H9 (cell line): Measurements from ENCODE around the gene PLXND1. TPM values are rescaled to one million over a fixed set of nuclear protein-coding genes. Genes with fewer than 3 reads are reported as not detected.

Experiments used
- DNase-seq: peaks from one replicate; pipeline ENCODE4 v3.0.0-alpha.2; 2017
- H2AFZ ChIP-seq: one replicate; pipeline ENCODE4 v1.6.1; 2013; ENCODE audit warnings: mild to moderate bottlenecking, low read length, control low read depth, moderate library complexity
- H2AK5ac ChIP-seq: 2 replicates; pipeline ENCODE4 v1.6.1; 2013; ENCODE audit warnings: low read length, control low read depth, mixed read lengths; ENCODE audit not compliant: insufficient read length
- H2BK120ac ChIP-seq: one replicate; pipeline ENCODE4 v1.6.1; 2013; ENCODE audit warnings: low read depth, mild to moderate bottlenecking, low read length, control low read depth, inconsistent platforms; ENCODE audit not compliant: poor library complexity, severe bottlenecking
- H2BK12ac ChIP-seq: 2 replicates; pipeline ENCODE4 v1.6.1; 2013; ENCODE audit warnings: low read length, control low read depth, mixed read lengths, low read depth; ENCODE audit not compliant: insufficient read length
- H2BK15ac ChIP-seq: 2 replicates; pipeline ENCODE4 v1.6.1; 2013; ENCODE audit warnings: low read depth, low read length, control low read depth
- H2BK20ac ChIP-seq: one replicate; pipeline ENCODE4 v1.6.1; 2013; ENCODE audit warnings: low read depth, mild to moderate bottlenecking, low read length, control low read depth, inconsistent platforms; ENCODE audit not compliant: poor library complexity, severe bottlenecking
- H2BK5ac ChIP-seq: 2 replicates; pipeline ENCODE4 v1.6.1; 2013; ENCODE audit warnings: low read length, control low read depth, mixed read lengths; ENCODE audit not compliant: insufficient read length
- H3K14ac ChIP-seq: 2 replicates; pipeline ENCODE4 v1.6.1; 2013; ENCODE audit warnings: low read length, control low read depth; ENCODE audit not compliant: insufficient read depth
- H3K18ac ChIP-seq: 2 replicates; pipeline ENCODE4 v1.6.1; 2013; ENCODE audit warnings: low read depth, mild to moderate bottlenecking, mixed read lengths, low read length, control low read depth; ENCODE audit not compliant: insufficient read length
- H3K23ac ChIP-seq: 2 replicates; pipeline ENCODE4 v1.6.1; 2013; ENCODE audit warnings: low read length, control low read depth, mixed read lengths, low read depth; ENCODE audit not compliant: insufficient read length
- H3K23me2 ChIP-seq: 2 replicates; pipeline ENCODE4 v1.6.1; 2013; ENCODE audit warnings: low read depth, mild to moderate bottlenecking, mixed read lengths, low read length, control low read depth; ENCODE audit not compliant: insufficient read length, poor library complexity, severe bottlenecking
- H3K27ac ChIP-seq: 2 replicates; pipeline ENCODE4 v1.5.1; 2013; ENCODE audit warnings: low read length, control low read depth, mixed read lengths, low read depth; ENCODE audit not compliant: insufficient read length
- H3K27me3 ChIP-seq: 2 replicates; pipeline ENCODE4 v1.6.1; 2013; ENCODE audit warnings: low read length, control low read depth, inconsistent platforms; ENCODE audit not compliant: insufficient read depth
- H3K4ac ChIP-seq: 2 replicates; pipeline ENCODE4 v1.6.1; 2013; ENCODE audit warnings: low read depth, mild to moderate bottlenecking, control low read depth, inconsistent platforms, low read length, moderate library complexity
- H3K4me1 ChIP-seq: 2 replicates; pipeline ENCODE4 v1.6.1; 2013; ENCODE audit warnings: low read length, control low read depth, inconsistent platforms; ENCODE audit not compliant: insufficient read depth
- H3K4me2 ChIP-seq: 2 replicates; pipeline ENCODE4 v1.6.1; 2013; ENCODE audit warnings: low read length, control low read depth, mixed read lengths; ENCODE audit not compliant: insufficient read length, insufficient read depth
- H3K56ac ChIP-seq: 2 replicates; pipeline ENCODE4 v1.6.1; 2013; ENCODE audit warnings: low read depth, mild to moderate bottlenecking, mixed read lengths, low read length, control low read depth; ENCODE audit not compliant: insufficient read length
- H3K79me1 ChIP-seq: 2 replicates; pipeline ENCODE4 v1.6.1; 2013; ENCODE audit warnings: low read depth, mild to moderate bottlenecking, moderate library complexity, low read length, control low read depth, inconsistent platforms; ENCODE audit not compliant: insufficient read depth, poor library complexity, severe bottlenecking
- H3K79me2 ChIP-seq: 2 replicates; pipeline ENCODE4 v1.6.1; 2013; ENCODE audit warnings: low read length, control low read depth, inconsistent platforms; ENCODE audit not compliant: insufficient read depth
- H3K9ac ChIP-seq: 2 replicates; pipeline ENCODE4 v1.6.1; 2013; ENCODE audit warnings: low read length, control low read depth, mixed read lengths; ENCODE audit not compliant: insufficient read length; ENCODE audit errors: extremely low read depth
- H3K9me3 ChIP-seq: one replicate; pipeline ENCODE4 v1.6.1; 2013; ENCODE audit warnings: low read depth, low read length, inconsistent platforms; ENCODE audit not compliant: control insufficient read depth
- H3T11ph ChIP-seq: one replicate; pipeline ENCODE4 v1.6.1; 2013; ENCODE audit warnings: mild to moderate bottlenecking, low read length, control low read depth, inconsistent platforms
- H4K20me1 ChIP-seq: one replicate; pipeline ENCODE4 v1.6.1; 2013; ENCODE audit not compliant: control insufficient read depth, insufficient read length, insufficient read depth
- H4K5ac ChIP-seq: 2 replicates; pipeline ENCODE4 v1.6.1; 2013; ENCODE audit warnings: low read depth, mild to moderate bottlenecking, mixed read lengths, low read length, control low read depth; ENCODE audit not compliant: insufficient read length
- H4K8ac ChIP-seq: replicated peaks from 2 replicates; pipeline ENCODE4 v1.6.1; 2013; ENCODE audit warnings: low read length, control low read depth, mixed read lengths, low read depth; ENCODE audit not compliant: insufficient read length
- H4K91ac ChIP-seq: 2 replicates; pipeline ENCODE4 v1.6.1; 2013; ENCODE audit warnings: low read depth, mild to moderate bottlenecking, moderate library complexity, mixed read lengths, low read length, control low read depth; ENCODE audit not compliant: insufficient read length
- H3K27ac Mint-ChIP-seq, 3 experiments: 2 replicates in 2 of 3; 3 replicates in 1 of 3; pipeline ENCODE4 v1.8.0; 2020 to 2021; ENCODE audit warnings: mixed read lengths in 3 of 3, mild to moderate bottlenecking in 1 of 3, moderate library complexity in 1 of 3
- H3K27me3 Mint-ChIP-seq: 2 replicates; pipeline ENCODE4 v1.8.0; 2021; ENCODE audit warnings: low read depth, mild to moderate bottlenecking, moderate library complexity, mixed read lengths
- H3K36me3 Mint-ChIP-seq, 3 experiments: 2 replicates in 2 of 3; 3 replicates in 1 of 3; pipeline ENCODE4 v1.8.0; 2020 to 2021; ENCODE audit warnings: low read depth in 3 of 3, mixed read lengths in 3 of 3; ENCODE audit not compliant: insufficient read depth in 1 of 3
- H3K4me1 Mint-ChIP-seq, 2 experiments: 2 replicates each; pipeline ENCODE4 v1.8.0; 2020; ENCODE audit warnings: mixed read lengths in 2 of 2
- H3K4me3 Mint-ChIP-seq, 2 experiments: 2 replicates in 1 of 2; 3 replicates in 1 of 2; pipeline ENCODE4 v1.8.0; 2020 to 2021; ENCODE audit warnings: mild to moderate bottlenecking in 2 of 2, mixed read lengths in 2 of 2, moderate library complexity in 1 of 2
- H3K9me3 Mint-ChIP-seq, 2 experiments: 2 replicates in 1 of 2; 3 replicates in 1 of 2; pipeline ENCODE4 v1.8.0; 2020; ENCODE audit warnings: mild to moderate bottlenecking in 2 of 2, mixed read lengths in 2 of 2, moderate library complexity in 1 of 2
- WGBS: extraction: QIAGEN DNeasy Blood & Tissue Kit; methylation state at CpG from one replicate; pipeline ENCODE4 v1.1.7; 2013; ENCODE audit warnings: missing lambda C conversion rate, low lambda C conversion rate, mixed read lengths; ENCODE audit not compliant: insufficient read length; ENCODE audit errors: extremely low coverage; 5-methylcytosine and 5-hydroxymethylcytosine counted together
- total RNA-seq: library from RNA; stranded (reverse); gene quantifications from 2 replicates; pipeline ENCODE4 v1.2.1, GENCODE V29; 2021
- TF ChIP-seq, protein P1 (sequence below): fragments of 200-600 bp; sonication (generic); conservative IDR thresholded peaks from 3 replicates; pipeline ENCODE4 v1.8.0; 2021; ENCODE audit warnings: antibody characterized with exemption, mild to moderate bottlenecking

PLXND1 gene
- total RNA-seq, 1 experiment from 2014 or later: 50.9 TPM

DNA sequence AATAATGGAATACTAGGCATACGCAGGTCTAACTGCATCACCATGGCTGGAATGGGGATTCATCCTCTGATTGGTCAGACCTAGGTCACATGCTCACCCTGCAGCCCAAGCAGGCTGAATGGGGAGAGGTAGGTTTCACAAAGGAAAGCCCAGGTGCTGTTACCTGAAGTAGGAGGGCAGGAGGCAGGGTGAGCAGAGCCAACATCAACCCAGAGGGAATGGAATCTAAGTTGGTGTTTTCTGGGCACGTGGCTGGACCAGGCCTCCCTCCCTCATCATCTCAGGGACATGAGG lies 70.2 kb downstream of the PLXND1 start:
- H3K4me3 Mint-ChIP-seq: no peak overlapping the region
- Histone ChIP-seq H3K27ac (no peak overlapping the region), H3K4me2 (no peak overlapping the region), H4K8ac (no peak overlapping the region), H3K79me2 (no peaks in the 10 kb centered on the region), H3K56ac (no peak overlapping the region), H3K23me2 (no peaks in the 10 kb centered on the region), H3K4me1 (peaks cover 2% of the 10 kb centered on the region; the same call in 1 of the 2 replicates), H3K14ac (no peak overlapping the region), H2BK120ac (no peak overlapping the region), H3K9me3 (no peaks in the 10 kb centered on the region), H4K5ac (no peak overlapping the region), H3K79me1 (no peaks in the 10 kb centered on the region), H3K27me3 (no peaks in the 10 kb centered on the region), H4K20me1 (no peaks in the 10 kb centered on the region), H2BK12ac (no peak overlapping the region), H2BK15ac (no peak overlapping the region), H3T11ph (no peak overlapping the region), H3K23ac (no peak overlapping the region), H2AFZ (no peak overlapping the region), H3K18ac (no peak overlapping the region), H2BK5ac (no peak overlapping the region), H2AK5ac (no peak overlapping the region), H3K9ac (no peak overlapping the region), H4K91ac (no peak overlapping the region), H2BK20ac (no peak overlapping the region), H3K4ac (no peak overlapping the region)
- no peak overlapping the region for H3K27ac Mint-ChIP-seq
- TF ChIP-seq, protein P1, sequence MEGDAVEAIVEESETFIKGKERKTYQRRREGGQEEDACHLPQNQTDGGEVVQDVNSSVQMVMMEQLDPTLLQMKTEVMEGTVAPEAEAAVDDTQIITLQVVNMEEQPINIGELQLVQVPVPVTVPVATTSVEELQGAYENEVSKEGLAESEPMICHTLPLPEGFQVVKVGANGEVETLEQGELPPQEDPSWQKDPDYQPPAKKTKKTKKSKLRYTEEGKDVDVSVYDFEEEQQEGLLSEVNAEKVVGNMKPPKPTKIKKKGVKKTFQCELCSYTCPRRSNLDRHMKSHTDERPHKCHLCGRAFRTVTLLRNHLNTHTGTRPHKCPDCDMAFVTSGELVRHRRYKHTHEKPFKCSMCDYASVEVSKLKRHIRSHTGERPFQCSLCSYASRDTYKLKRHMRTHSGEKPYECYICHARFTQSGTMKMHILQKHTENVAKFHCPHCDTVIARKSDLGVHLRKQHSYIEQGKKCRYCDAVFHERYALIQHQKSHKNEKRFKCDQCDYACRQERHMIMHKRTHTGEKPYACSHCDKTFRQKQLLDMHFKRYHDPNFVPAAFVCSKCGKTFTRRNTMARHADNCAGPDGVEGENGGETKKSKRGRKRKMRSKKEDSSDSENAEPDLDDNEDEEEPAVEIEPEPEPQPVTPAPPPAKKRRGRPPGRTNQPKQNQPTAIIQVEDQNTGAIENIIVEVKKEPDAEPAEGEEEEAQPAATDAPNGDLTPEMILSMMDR: no peak
- H3K9me3 Mint-ChIP-seq: 0 out of 5 replicates have a peak, but pooled peaks cover 0 to 2% of the 10 kb centered on the region in 2 experiments
- no peaks in the 10 kb centered on the region; a peak in 1 of 7 replicates for H3K36me3 Mint-ChIP-seq
- no peak for DNase-seq
- no CpG with 5 or more reads among the region's 2 CpGs for WGBS
- H3K27me3 Mint-ChIP-seq: peaks cover 8% of the 10 kb centered on the region
- H3K4me1 Mint-ChIP-seq: peaks cover 32 to 40% of the 10 kb centered on the region in 2 experiments
